ENCODE measurements around the gene NOD1.

DNA sequence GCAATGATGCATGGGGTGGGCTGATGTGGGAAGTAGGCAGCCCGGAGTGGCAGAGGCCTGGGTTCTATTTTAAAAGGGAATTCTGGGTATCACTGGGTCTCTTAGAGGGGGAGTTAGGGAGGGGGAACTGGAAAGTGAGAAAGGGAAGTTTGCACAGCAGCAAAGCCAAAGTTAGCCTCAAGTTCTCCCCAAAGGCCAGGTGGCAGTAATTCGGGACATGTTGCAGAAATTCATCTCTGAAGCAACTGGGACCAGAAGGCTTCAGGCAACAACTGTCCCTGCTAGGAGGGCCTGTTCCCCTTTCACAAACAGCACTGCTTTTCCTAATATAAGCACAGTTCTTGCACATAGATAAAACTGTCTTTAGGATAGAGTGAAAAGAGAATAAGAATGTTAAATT is 67.4 kb downstream of the NOD1 start:
- TF ChIP-seq, protein P1, sequence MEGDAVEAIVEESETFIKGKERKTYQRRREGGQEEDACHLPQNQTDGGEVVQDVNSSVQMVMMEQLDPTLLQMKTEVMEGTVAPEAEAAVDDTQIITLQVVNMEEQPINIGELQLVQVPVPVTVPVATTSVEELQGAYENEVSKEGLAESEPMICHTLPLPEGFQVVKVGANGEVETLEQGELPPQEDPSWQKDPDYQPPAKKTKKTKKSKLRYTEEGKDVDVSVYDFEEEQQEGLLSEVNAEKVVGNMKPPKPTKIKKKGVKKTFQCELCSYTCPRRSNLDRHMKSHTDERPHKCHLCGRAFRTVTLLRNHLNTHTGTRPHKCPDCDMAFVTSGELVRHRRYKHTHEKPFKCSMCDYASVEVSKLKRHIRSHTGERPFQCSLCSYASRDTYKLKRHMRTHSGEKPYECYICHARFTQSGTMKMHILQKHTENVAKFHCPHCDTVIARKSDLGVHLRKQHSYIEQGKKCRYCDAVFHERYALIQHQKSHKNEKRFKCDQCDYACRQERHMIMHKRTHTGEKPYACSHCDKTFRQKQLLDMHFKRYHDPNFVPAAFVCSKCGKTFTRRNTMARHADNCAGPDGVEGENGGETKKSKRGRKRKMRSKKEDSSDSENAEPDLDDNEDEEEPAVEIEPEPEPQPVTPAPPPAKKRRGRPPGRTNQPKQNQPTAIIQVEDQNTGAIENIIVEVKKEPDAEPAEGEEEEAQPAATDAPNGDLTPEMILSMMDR (IDR thresholded peaks at IDR 0.05), result no peak
- no peak for TF ChIP-seq POLR2A (IDR thresholded peaks at IDR 0.05)
